SU-DHL-6 (cell line): Measurements from ENCODE around the gene FANCI.
A peak's percentile ranks its signal among the peaks of the same experiment; 100 is the strongest.

Experiments used
- CTCF ChIP-seq: fragments of 200-600 bp; sonication (generic); IDR thresholded peaks from one replicate; pipeline ENCODE4 v1.5.1; 2017; ENCODE audit warnings: antibody characterized with exemption, mild to moderate bottlenecking, low read length, moderate library complexity; ENCODE audit not compliant: insufficient read depth, poor library complexity, severe bottlenecking
- EZH2phosphoT487 ChIP-seq: fragments of 200-600 bp; sonication (generic), shearing (Covaris generic); conservative IDR thresholded peaks from 2 replicates; pipeline ENCODE4 v1.6.1; 2018; ENCODE audit warnings: mild to moderate bottlenecking, antibody characterized with exemption, low read length, moderate library complexity, mixed read lengths

GRCh38 chr15:89243691-89244573, at the start of gene FANCI:
- TF ChIP-seq CTCF (peak; percentile 35), EZH2phosphoT487 (no peak)
